ENCODE measurements around the gene MORF4L1.

GRCh38 chr15:78933823-78934654 is 61.3 kb downstream of the MORF4L1 start:
- TF ChIP-seq EZH2 (IDR thresholded peaks at IDR 0.05; ENCODE audit: insufficient read depth, poor library complexity, severe bottlenecking) (no peak), EZH2phosphoT487 (IDR thresholded peaks at IDR 0.05; ENCODE audit: insufficient read depth, low read depth) (no peak)

Measured in GM23248 (cell line).